ENCODE data around the gene ADGRG3. TPM values are rescaled to one million over a fixed set of nuclear protein-coding genes. Genes with fewer than 3 reads are reported as not detected.
A peak's percentile ranks its signal among the peaks of the same experiment; 100 is the strongest.

Gene ADGRG3
- total and polyA plus RNA-seq, 2 of the 13 experiments (the other 11 are each of a cell fraction or from before 2014, with no cell fraction given) = 2.7 to 11.8 TPM

DNA sequence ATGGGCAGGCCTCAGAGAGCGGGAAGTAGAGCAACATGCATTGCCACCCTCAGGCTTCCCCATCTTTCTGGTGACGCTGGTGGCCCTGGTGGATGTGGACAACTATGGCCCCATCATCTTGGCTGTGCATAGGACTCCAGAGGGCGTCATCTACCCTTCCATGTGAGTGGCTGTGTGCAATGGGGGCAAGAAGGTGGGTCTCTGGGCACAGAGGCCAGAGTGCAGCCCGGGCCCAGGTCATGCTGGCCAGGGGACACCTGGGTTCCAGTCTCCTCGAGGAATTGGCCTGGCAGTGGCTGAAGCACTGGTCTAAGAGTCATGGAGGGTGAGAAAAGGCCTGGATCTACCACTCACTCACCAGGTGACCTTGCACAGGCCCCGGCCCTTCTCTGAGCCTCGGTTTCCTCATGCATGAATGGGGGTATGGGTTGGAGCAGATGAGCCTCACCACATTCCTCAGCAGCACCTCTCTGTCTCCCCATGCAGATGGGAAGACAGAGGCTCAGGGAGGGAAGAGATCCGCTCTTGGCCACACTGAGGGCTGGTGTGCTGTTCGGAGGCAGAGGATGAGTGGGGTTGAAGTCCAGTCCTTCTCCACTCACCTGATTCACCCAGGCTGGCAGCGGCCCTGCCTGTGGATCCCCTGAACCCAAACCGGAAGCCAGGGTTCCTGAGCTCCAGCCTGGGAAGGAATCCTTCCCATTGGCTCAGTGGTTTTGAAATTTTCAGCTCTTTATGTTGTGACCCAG lies 7.2 kb upstream of the ADGRG3 start (continued):
- TF ChIP-seq, protein P1, sequence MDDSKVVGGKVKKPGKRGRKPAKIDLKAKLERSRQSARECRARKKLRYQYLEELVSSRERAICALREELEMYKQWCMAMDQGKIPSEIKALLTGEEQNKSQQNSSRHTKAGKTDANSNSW (CRISPR knock-in tag; IDR thresholded peaks at IDR 0.05; ENCODE audit: borderline replicate concordance) = no peak
- TF ChIP-seq ELF1 (CRISPR knock-in tag; IDR thresholded peaks at IDR 0.05) = peak; percentile 85
- TF ChIP-seq ZBED4 (CRISPR knock-in tag; IDR thresholded peaks at IDR 0.05; ENCODE audit: borderline replicate concordance) = 0 out of 2 replicates have a peak, but pooled peaks have one; percentile 63
- TF ChIP-seq ZKSCAN1 (IDR thresholded peaks at IDR 0.05; ENCODE audit: low read length) = no peak
- no peak for TF ChIP-seq MBNL3 (CRISPR knock-in tag; conservative IDR thresholded peaks at IDR 0.05)
- TF ChIP-seq, protein P2, sequence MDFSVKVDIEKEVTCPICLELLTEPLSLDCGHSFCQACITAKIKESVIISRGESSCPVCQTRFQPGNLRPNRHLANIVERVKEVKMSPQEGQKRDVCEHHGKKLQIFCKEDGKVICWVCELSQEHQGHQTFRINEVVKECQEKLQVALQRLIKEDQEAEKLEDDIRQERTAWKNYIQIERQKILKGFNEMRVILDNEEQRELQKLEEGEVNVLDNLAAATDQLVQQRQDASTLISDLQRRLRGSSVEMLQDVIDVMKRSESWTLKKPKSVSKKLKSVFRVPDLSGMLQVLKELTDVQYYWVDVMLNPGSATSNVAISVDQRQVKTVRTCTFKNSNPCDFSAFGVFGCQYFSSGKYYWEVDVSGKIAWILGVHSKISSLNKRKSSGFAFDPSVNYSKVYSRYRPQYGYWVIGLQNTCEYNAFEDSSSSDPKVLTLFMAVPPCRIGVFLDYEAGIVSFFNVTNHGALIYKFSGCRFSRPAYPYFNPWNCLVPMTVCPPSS (IDR thresholded peaks at IDR 0.05) = no peak
- TF ChIP-seq ZNF17 (CRISPR knock-in tag; IDR thresholded peaks at IDR 0.05) = no peak
- no peak for TF ChIP-seq ZFP37 (CRISPR knock-in tag; IDR thresholded peaks at IDR 0.05; ENCODE audit: borderline replicate concordance)
- TF ChIP-seq, protein P3, sequence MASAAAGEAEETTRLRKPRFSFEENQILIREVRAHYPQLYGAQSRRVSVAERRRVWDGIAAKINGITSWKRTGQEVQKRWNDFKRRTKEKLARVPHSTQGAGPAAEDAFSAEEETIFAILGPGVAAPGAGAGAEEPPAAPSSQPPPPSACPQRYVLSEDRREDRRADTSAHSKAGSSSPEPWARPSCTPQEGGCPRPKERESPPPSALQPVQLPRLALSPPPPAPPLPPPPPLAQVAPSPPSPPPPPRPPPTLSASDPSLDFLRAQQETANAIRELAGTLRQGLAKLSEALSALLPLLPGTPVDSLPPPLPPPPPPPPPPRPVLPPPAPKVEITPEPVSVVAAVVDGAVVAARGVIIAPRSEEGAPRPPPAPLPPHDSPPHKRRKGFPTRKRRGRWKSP (CRISPR knock-in tag; IDR thresholded peaks at IDR 0.05) = no peak
- TF ChIP-seq HMGXB4 (CRISPR knock-in tag; IDR thresholded peaks at IDR 0.05; ENCODE audit: borderline replicate concordance in 1 of 2, low read depth in 1 of 2) = peak in 1 of 2 experiments; percentile 11; a peak in 1 of 4 replicates
- TF ChIP-seq, protein P4, sequence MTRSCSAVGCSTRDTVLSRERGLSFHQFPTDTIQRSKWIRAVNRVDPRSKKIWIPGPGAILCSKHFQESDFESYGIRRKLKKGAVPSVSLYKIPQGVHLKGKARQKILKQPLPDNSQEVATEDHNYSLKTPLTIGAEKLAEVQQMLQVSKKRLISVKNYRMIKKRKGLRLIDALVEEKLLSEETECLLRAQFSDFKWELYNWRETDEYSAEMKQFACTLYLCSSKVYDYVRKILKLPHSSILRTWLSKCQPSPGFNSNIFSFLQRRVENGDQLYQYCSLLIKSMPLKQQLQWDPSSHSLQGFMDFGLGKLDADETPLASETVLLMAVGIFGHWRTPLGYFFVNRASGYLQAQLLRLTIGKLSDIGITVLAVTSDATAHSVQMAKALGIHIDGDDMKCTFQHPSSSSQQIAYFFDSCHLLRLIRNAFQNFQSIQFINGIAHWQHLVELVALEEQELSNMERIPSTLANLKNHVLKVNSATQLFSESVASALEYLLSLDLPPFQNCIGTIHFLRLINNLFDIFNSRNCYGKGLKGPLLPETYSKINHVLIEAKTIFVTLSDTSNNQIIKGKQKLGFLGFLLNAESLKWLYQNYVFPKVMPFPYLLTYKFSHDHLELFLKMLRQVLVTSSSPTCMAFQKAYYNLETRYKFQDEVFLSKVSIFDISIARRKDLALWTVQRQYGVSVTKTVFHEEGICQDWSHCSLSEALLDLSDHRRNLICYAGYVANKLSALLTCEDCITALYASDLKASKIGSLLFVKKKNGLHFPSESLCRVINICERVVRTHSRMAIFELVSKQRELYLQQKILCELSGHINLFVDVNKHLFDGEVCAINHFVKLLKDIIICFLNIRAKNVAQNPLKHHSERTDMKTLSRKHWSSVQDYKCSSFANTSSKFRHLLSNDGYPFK (CRISPR knock-in tag; IDR thresholded peaks at IDR 0.05; ENCODE audit: borderline replicate concordance) = peak; percentile 32; the same call in 1 of the 2 replicates
- TF ChIP-seq ZNF570 (CRISPR knock-in tag; IDR thresholded peaks at IDR 0.05; ENCODE audit: borderline replicate concordance) = no peak
- TF ChIP-seq BCL6 (CRISPR knock-in tag; IDR thresholded peaks at IDR 0.05) = no peak
- no peak for TF ChIP-seq SSRP1 (CRISPR knock-in tag; IDR thresholded peaks at IDR 0.05)
- TF ChIP-seq XBP1 (CRISPR knock-in tag; IDR thresholded peaks at IDR 0.05) = no peak
- no peak for TF ChIP-seq MAZ (IDR thresholded peaks at IDR 0.05; ENCODE audit: borderline replicate concordance, low read depth, low read length)
- TF ChIP-seq MAZ (CRISPR knock-in tag; IDR thresholded peaks at IDR 0.05; ENCODE audit: low read depth) = no peak

All from HepG2 (cell line).